Fibroblast of skin of scalp (primary cell): Measurements from ENCODE around the gene OR8K3. TPM values are rescaled to one million over a fixed set of nuclear protein-coding genes. Genes with fewer than 3 reads are reported as not detected.

Experiments
- DNase-seq: peaks from one replicate; pipeline ENCODE4 v3.0.0-alpha.2; 2013
- polyA plus RNA-seq, 2 experiments: library from polyadenylated mRNA; unstranded; fragments of 120-200 nt; gene quantifications; one replicate each; pipeline ENCODE4 v1.2.1, GENCODE V29; 2013; ENCODE audit not compliant: insufficient read length in 2 of 2

The OR8K3 gene
- polyA plus RNA-seq (2013, experiment 1 of 2; ENCODE audit: insufficient read length), result not detected
- polyA plus RNA-seq (2013, experiment 2 of 2; ENCODE audit: insufficient read length), result not detected

GRCh38 chr11:56314844-56315243 is at the start of gene OR8K3:
TSS of gene OR8K3 (plus strand) at chr11:56315144. CDS start at chr11:56318307, 3,163 bp downstream.
- DNase-seq, result no peak

- no peak for DNase-seq
Measured at GRCh38 chr11:56271092-56271491, 43.9 kb upstream of the OR8K3 start.

- DNase-seq, result no peak
Measured at GRCh38 chr11:56273854-56274253, 41.1 kb upstream of the OR8K3 start, which contains the start of gene OR5T1. TSS of gene OR5T1 (plus strand) at chr11:56274154. CDS start at chr11:56275639, 1,485 bp downstream.

- no peak for DNase-seq
Measured at GRCh38 chr11:56292154-56292553, 22.8 kb upstream of the OR8K3 start, which contains the start of gene OR8H1. TSS of gene OR8H1 (minus strand) at chr11:56292254. CDS start at chr11:56291062, 1,192 bp downstream.

- no peak for DNase-seq
Measured at GRCh38 chr11:56296898-56297297, 18.0 kb upstream of the OR8K3 start.

GRCh38 chr11:56307836-56308235 is 7.1 kb upstream of the OR8K3 start:
- DNase-seq, result no peak

GRCh38 chr11:56331861-56332491 is 17.0 kb downstream of the OR8K3 start:
- no peak for DNase-seq

GRCh38 chr11:56333156-56333555 is 18.2 kb downstream of the OR8K3 start:
- no peak for DNase-seq

- no peak for DNase-seq
Measured at GRCh38 chr11:56340289-56340688, 25.3 kb downstream of the OR8K3 start.

- DNase-seq, result no peak
Measured at GRCh38 chr11:56345739-56346138, 30.8 kb downstream of the OR8K3 start, which contains the start of gene OR8K1. TSS of gene OR8K1 (plus strand) at chr11:56346039. CDS start at chr11:56346039, 0 bp downstream.

- no peak for DNase-seq
Measured at GRCh38 chr11:56353991-56354390, 39.0 kb downstream of the OR8K3 start, which contains the start of gene OR8J1. TSS of gene OR8J1 (plus strand) at chr11:56354291. CDS start at chr11:56360247, 5,956 bp downstream.
